HL-60/S4 treated with phorbol 12-myristate 13-acetate at 8.2 ng/mL for 4 days and 3 days (cell line): ENCODE measurements around the gene PDZD8.
"Not testable (repeated sequence)": the region's sequence is repeated elsewhere in the genome, so short reads cannot be mapped to it uniquely, and the experiment has no call there.

Source experiments
- in situ Hi-C: fragments of 300-500 bp; cut with MboI; formaldehyde crosslinking; loops from 2 replicates; pipeline ENCODE4 v1.15.0; 2022; ENCODE audit warnings: low sequenced_read_pairs

Gene PDZD8

GRCh38 chr10:117237401-117237991 is 137.7 kb downstream of the PDZD8 start:
- in situ Hi-C loops = no loop called here

- in situ Hi-C loops = not testable (repeated sequence)
Measured at GRCh38 chr10:117230107-117230506, 145.1 kb downstream of the PDZD8 start.

- in situ Hi-C loops = loop anchor here (10.0 kb wide), 1 partner anchor 87 kb away; no protein-coding TSS in a partner anchor
Measured at GRCh38 chr10:117228210-117228609, 147.0 kb downstream of the PDZD8 start.
